M059J (cell line): Measurements from ENCODE around the gene STRBP. TPM values are rescaled to one million over a fixed set of nuclear protein-coding genes. Genes with fewer than 3 reads are reported as not detected.

Source experiments
- DNase-seq: peaks from one replicate; pipeline ENCODE4 v3.0.0-alpha.2; 2012; ENCODE audit warnings: low read depth
- total RNA-seq: library from RNA; depleted of rRNA; stranded (reverse); fragments of >200 nt; shearing (Covaris generic); gene quantifications from 2 replicates; pipeline ENCODE4 v1.2.3, GENCODE V29; 2014

The STRBP gene
- total RNA-seq, 1 experiment from 2014 or later: 17.9 TPM

- no peak for DNase-seq
Observed at GRCh38 chr9:123099042-123099441, 169.3 kb downstream of the STRBP start.

GRCh38 chr9:123098096-123098459, 170.3 kb downstream of the STRBP start:
- DNase-seq: no peak

DNA sequence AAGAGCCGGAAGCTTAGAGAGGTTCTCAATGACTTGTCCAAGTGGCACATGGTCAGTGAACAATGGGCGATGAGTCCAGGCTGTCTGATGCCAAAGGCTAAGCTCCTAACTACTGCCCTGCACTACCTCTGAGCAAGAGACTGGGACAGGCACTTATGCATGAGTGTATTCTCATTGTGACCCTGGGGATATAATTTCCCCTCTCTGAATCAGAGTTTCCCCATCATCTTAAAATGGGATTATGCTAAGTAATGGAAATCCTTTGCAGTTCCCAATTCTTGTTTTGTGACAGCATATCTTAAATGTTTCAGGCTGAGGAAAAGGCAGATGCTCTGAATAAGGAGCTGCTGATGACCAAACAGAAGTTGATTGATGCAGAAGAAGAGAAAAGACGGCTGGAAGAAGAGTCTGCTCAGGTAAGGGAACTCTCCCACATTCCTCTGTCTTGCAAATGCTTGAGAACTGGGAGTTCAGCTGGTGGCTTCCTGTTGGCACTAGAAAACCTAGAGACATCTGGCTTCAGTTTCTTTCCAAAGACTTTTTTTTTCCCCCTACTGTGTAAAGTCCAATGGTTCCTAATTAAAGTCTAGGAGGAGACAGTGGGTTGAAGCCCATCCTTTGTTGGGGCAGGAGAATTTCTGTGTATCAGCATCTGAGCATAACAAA, 170.8 kb downstream of the STRBP start:
- no peak for DNase-seq

GRCh38 chr9:123096987-123097386, 171.4 kb downstream of the STRBP start:
- no peak for DNase-seq

DNA sequence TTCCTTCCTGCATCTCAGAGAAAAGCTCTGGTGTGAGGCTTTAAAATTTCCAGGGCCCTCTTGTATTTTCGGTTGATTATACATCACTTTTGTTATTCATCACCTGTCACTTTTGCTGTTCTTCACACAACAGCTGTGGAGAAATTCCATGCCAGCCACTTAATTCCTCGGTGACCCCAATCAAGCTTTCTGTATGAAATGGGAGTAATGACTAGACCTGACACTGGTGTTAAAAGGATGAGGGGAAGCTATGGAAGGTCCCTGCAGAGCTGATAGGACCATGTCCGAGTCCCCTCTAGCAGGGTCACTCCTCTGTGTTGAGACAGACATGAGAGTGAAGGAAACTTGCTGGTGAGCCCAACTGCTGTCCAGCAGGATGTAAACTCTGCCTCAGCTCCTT, 175.2 kb downstream of the STRBP start:
- DNase-seq: no peak

DNA sequence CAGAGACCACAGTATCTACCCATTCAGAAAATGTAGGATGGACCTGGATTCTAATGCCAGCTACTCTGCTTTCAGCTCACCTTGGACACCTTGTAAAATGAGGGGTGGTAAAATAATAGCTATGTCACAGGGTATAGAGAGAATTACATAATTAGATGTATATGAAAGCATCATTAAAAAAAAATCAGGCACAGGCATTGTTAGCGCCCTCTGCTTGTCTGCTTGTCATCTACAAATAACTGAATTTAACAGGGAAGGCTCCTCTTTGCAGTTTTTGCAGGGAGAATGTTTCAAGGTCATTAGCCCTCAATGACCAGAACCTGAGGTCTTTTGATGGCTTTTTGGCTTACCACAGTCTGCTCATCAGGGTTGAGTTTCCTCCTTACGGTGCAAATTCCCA, 176.9 kb downstream of the STRBP start:
- no peak for DNase-seq

DNA sequence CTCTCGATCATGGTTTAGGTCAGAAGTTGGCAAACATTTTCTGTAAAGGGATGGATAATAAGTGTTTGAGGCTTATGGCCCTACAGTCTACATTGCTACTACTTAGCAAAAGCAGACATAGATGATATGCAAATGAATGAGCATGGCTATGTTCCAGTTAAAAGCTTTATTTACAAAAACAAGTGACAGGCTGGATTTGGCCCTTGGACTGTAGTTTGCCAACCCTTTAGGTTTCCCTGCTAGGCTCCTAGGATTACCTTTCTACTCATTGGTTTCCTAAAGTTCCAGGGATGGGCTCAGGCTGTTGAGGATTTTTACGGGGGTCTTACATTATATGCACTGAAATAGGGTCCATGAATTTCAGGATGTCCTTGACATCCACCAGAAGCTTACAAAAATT, 177.4 kb downstream of the STRBP start:
- no peak for DNase-seq

DNA sequence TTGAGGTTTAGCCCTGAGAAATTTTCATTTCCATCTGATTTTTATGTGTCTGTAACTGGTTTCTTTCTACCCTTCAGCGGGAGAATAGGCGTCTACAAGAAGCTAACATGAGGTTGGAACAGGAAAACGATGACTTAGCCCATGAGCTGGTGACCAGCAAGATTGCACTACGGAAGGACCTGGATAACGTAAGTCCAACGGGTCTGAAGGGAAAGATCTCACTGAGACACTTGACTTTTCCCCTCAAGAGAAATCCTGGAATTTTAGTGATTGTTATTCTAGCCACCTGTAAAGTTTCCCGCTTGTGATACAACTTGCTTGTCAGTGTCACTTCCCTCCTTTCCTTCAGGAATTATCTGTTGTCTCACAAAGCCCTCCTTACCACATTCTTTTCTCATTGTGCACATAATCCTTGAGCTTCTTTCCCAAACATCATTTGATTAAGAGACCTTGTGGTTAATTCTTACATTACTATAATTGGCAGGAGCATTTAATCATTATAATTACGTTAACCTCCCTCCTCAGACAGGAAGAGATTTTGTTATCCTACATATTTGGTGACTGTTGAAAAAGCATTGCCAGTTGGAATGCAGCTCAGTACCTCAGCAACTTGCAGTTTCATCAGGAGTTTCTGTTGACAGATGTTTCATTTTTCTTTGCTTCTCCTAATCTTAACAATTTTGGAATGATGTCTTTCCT, 178.0 kb downstream of the STRBP start:
- no peak for DNase-seq

- no peak for DNase-seq
Observed at GRCh38 chr9:123089790-123090189, 178.6 kb downstream of the STRBP start.

DNA sequence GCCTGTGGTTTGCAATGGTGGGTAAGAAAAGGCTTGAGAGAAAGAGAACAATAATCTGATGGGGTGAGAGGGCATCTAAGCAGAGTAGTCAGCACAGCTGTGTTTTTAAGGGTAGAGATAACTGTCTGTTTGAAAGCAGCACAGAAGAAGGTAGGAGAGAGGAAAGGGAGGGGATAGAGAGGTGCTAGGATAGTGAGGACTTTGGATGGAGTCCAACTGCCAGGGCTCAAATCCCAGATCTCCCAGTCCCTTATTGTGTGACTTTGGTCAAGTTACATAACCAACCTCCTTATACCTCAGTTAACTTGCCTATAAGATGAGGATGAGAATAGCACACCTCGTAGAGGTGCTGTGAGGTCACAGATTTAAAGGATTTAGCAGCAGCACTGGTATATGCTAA, 179.3 kb downstream of the STRBP start:
- no peak for DNase-seq

DNA sequence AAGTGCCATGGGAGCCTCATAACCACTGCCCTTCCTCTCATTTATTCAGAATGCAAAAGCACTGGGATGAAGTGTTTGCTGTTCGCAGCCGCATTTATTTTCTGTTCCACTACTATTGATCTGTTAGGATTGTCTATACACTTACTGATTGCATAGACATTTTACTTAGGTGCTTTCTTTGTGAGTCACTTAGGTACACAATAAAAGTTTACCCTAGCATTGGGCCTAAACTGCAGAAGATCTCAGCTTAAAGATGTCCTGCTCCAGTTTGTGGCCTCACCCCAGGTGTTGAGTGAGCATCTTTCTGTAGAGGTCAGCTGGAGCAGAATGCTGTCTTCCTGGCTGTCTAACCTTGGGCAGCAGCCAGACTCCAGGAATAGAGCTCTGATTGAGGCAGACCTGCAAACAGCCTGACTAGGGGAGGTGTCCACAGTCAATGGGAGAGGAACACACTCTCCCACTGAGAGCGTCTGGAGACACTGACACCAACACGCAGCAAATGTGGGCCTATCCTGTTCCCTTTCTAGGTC, 181.0 kb downstream of the STRBP start:
- DNase-seq: no peak

- DNase-seq: no peak
Observed at GRCh38 chr9:123085916-123086315, 182.5 kb downstream of the STRBP start.

DNA sequence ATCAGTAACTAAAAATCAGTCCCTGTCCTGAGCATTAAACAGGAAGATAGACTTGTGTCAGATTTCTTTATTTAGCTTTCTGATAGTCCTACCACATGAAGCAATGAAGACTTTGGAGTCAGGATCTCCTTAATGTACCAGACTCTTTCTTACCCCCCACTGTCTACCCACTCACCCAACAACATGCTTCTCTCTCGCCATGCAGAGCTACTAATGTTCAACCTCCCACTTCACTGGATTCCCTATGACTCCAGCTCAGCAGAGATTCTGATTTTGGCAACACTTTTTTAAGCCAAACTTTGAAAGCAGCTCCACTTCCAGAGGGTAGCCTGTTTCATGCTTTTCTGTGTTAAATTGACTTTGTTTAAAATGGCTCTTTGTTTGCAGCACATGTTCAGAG, 184.1 kb downstream of the STRBP start:
- no peak for DNase-seq

- no peak for DNase-seq
Observed at GRCh38 chr9:123083680-123084079, 184.7 kb downstream of the STRBP start.

- DNase-seq: peak; percentile 43
Observed at GRCh38 chr9:123081824-123082223, 186.6 kb downstream of the STRBP start.

DNA sequence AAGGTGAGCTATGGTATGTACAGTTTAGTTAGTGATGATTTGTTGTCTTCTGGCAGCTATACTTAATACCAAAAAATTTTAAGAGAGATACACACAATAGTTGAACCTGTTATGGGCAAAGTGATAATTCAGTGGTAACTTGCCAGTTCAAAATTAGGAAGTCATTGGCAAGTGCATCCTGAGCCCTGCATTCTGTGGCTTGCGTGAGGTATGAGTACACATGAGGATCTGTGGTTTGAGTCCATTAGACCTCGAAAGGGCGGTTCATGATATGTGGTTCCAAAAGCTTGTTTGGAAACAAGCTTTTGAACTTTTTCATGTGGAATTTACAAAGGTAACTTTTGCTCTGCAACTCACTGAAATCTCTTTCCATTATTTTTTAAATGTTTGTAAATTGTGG, 187.9 kb downstream of the STRBP start:
- no peak for DNase-seq

- DNase-seq: no peak
Observed at GRCh38 chr9:123074628-123075027, 193.8 kb downstream of the STRBP start.

DNA sequence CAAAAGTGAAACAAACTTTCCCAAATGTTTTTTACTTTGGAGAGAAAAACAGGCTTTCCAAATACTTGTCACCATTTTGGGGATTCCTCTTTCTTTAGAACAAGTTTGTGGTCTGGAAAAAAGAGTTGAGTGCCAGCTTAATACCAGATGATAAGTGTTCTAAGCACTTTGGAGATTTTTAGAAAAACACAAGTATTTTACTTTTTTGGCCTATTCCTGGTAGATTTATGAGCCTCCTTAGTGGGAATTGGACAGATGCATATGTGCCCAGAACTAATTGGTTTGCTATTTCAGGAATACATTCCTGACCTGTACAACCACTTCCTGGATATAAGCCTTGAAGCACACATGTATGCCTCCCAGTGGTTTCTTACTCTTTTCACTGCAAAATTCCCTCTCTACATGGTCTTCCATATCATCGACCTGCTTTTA, 194.4 kb downstream of the STRBP start:
- peak; percentile 77 for DNase-seq

DNA sequence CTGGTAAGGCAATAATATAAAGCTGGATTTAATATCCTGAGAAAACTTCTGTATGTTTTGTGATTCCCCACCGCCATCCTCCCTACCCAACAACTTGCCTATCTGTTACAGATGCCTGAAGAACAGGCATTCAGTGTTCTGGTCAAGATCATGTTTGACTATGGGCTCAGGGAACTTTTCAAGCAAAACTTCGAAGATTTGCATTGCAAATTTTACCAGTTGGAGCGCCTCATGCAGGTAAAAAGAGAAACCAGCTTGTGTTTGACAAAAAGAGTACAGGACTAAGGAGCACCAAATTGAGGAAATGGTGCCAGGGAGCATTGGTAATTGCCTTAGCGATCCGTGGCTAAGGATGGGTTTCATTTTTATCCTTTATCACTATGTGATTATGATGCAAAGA, 194.9 kb downstream of the STRBP start:
- no peak for DNase-seq

DNA sequence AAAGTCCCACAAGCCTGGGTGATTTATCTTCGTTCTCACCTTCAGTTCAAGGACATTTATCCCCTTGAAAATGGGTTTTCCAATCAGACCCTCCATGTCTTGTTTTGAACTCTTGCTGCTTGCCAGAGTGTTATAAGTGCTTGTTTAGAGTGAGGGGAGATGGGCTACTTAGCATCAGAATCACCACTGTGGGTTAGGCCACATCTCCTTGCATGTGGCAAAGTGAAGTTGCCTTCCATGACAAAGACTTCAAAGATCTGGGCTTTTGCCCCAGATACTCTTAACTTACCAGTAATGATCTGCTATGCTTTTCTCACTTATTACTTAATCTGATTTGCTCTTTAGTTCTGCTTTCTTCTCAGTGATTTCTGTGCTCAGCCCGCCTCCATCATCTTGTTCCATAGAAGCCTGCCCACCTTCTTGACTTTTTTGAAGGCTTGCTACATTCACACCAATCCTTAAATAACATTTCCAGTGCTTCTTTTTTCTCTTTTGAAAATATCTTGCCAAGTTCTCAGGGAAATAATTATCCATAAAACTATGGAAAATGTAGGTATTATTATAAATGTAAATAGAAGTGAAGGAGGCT, 195.9 kb downstream of the STRBP start:
- DNase-seq: no peak
